HCT116 (cell line): ENCODE results near the gene CLASP1. TPM values are rescaled to one million over a fixed set of nuclear protein-coding genes. Genes with fewer than 3 reads are reported as not detected.

Experiments used
- total RNA-seq: library from RNA; stranded (reverse); gene quantifications from one replicate; pipeline ENCODE4 v1.2.1, GENCODE V29; 2021; ENCODE audit not compliant: unreplicated experiment

Gene CLASP1
- total RNA-seq, 1 experiment from 2014 or later = 41.9 TPM

Other genes starting within 250 kb of the CLASP1 start
- not detected for gene RNU4ATAC, start 118.6 kb downstream of the CLASP1 start, total RNA-seq
- gene NIFK, start 87.4 kb upstream of the CLASP1 start, total RNA-seq = 93.2 TPM
- 91.5 TPM for gene TSN, start 106.2 kb upstream of the CLASP1 start, total RNA-seq